C1 segment of cervical spinal cord (tissue), 14 donors: Measurements from ENCODE around the gene APOBEC3C.
"Not testable (repeated sequence)": the region's sequence is repeated elsewhere in the genome, so short reads cannot be mapped to it uniquely, and the experiment has no call there.

Experiments
- DNase-seq, 14 donors: peaks; one replicate each; lab custom pipeline; 2025; lab: John Stamatoyannopoulos, UW

The APOBEC3C gene

GRCh38 chr22:39061290-39061689, 47.2 kb downstream of the APOBEC3C start:
- DNase-seq = not testable (repeated sequence)

- not testable (repeated sequence) for DNase-seq
Observed at GRCh38 chr22:39061951-39062350, 47.9 kb downstream of the APOBEC3C start.

GRCh38 chr22:39063904-39064303, 49.8 kb downstream of the APOBEC3C start:
- not testable (repeated sequence) for DNase-seq

GRCh38 chr22:39066442-39067276, 52.6 kb downstream of the APOBEC3C start:
- not testable (repeated sequence) for DNase-seq

GRCh38 chr22:39068033-39068785, 54.2 kb downstream of the APOBEC3C start:
- DNase-seq = no peak
